Mammary epithelial cell (primary cell): ENCODE results near the gene CD300LF.

Source experiments
- CTCF ChIP-seq, 2 donors: IDR thresholded peaks in 1 of 2; conservative IDR thresholded peaks in 1 of 2; 2 replicates each; pipeline ENCODE4 v1.5.1; 2011 to 2012; ENCODE audit warnings: inconsistent platforms in 2 of 2, low read length in 2 of 2, mild to moderate bottlenecking in 2 of 2, control low read depth in 1 of 2, low read depth in 1 of 2; ENCODE audit not compliant: insufficient read depth in 1 of 2; ENCODE audit errors: extremely low read depth in 1 of 2
- EZH2 ChIP-seq: IDR thresholded peaks from 2 replicates; pipeline ENCODE4 v1.6.1; 2012; ENCODE audit warnings: low read length, inconsistent platforms, borderline replicate concordance

- TF ChIP-seq EZH2: no peak
- TF ChIP-seq CTCF (conservative IDR thresholded peaks at IDR 0.05 in 1 of 2, IDR thresholded peaks at IDR 0.05 in 1 of 2; ENCODE audit: extremely low read depth in 1 of 2, insufficient read depth in 1 of 2, low read depth in 1 of 2, low read length in 2 of 2): no peak
Observed at GRCh38 chr17:74742153-74742515, 29.4 kb upstream of the CD300LF start.
